ENCODE data around the gene INTS7. TPM values are rescaled to one million over a fixed set of nuclear protein-coding genes. Genes with fewer than 3 reads are reported as not detected.
A peak's percentile ranks its signal among the peaks of the same experiment; 100 is the strongest.

INTS7 gene
- total and polyA plus RNA-seq, 8 donors, result 18.9 to 28.7 (median 22.1) TPM

DNA sequence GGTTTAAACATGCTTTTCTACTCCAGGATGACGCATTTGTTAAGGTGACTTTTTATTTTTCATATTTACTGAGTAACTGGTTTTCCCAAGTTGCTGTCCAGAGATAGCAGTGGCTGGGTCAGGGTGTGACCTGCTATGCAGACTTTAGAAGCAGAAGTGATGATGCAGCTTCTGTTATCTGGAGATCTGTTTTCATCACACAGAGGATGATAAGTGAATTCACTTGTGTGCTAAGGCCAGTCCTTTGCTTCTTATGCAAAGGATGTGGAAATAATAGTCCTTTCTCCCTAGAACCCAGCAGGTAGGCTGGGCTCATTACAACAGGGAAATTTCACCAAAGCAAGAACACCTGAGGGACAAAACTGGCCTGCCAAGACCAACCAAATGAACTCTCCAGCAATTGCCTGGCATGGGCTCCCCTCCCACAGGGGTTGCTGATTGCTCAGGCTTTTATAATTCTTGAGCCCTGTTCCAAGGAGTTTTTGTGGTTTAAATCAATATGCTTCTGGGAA lies 107.0 kb downstream of the INTS7 start:
- ATAC-seq, result peak; percentile 89
- peak in 2 of 4 donors; percentile 61 to 68 for DNase-seq

DNA sequence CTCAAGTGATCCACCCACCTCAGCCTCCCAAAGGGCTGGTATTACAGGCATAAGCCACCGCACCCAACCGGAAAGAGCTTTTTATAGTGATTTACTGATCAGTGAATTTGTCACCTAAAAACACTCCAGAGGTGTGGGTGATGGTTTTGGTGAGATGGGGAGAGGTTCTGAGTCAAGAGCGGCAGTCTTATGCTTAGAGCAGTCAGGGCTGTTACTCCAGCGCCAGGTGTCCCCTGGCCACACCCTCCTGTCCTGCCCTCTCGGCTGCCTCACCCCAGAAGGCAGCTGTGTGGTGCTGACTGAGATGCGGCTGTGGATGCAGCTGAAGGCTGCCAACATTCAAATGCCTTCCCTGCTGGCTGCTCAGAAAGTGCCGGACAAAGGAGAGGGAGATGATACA lies 110.3 kb downstream of the INTS7 start:
- no peaks in the 10 kb centered on the region for H3K27me3 ChIP-seq
- H3K9me3 ChIP-seq, result no peaks in the 10 kb centered on the region
- H3K4me1 ChIP-seq, result peaks cover 15 to 21% of the 10 kb centered on the region in 2 donors
- no peak for DNase-seq
- intact Hi-C loops (cut with DNase I), result no loop called here
- TF ChIP-seq, protein P1, sequence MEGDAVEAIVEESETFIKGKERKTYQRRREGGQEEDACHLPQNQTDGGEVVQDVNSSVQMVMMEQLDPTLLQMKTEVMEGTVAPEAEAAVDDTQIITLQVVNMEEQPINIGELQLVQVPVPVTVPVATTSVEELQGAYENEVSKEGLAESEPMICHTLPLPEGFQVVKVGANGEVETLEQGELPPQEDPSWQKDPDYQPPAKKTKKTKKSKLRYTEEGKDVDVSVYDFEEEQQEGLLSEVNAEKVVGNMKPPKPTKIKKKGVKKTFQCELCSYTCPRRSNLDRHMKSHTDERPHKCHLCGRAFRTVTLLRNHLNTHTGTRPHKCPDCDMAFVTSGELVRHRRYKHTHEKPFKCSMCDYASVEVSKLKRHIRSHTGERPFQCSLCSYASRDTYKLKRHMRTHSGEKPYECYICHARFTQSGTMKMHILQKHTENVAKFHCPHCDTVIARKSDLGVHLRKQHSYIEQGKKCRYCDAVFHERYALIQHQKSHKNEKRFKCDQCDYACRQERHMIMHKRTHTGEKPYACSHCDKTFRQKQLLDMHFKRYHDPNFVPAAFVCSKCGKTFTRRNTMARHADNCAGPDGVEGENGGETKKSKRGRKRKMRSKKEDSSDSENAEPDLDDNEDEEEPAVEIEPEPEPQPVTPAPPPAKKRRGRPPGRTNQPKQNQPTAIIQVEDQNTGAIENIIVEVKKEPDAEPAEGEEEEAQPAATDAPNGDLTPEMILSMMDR (IDR thresholded peaks at IDR 0.05), result no peak
- no peak for ATAC-seq
- no peaks in the 10 kb centered on the region for H3K36me3 ChIP-seq
- no peak overlapping the region for H3K4me3 ChIP-seq
- H3K27ac ChIP-seq, result no peak overlapping the region

More for the DNA sequence above, 107.0 kb downstream of the INTS7 start:
- Histone ChIP-seq H3K4me3 (no peak overlapping the region), H3K4me1 (peaks cover 10 to 36% of the 10 kb centered on the region in 2 donors), H3K36me3 (no peaks in the 10 kb centered on the region), H3K27ac (peak overlapping the region; percentile 44 to 76), H3K9me3 (no peaks in the 10 kb centered on the region), H3K27me3 (peaks cover 0 to 16% of the 10 kb centered on the region in 2 donors)
- intact Hi-C loops (cut with DNase I), result no loop called here
- TF ChIP-seq, protein P1 (IDR thresholded peaks at IDR 0.05), result no peak

DNA sequence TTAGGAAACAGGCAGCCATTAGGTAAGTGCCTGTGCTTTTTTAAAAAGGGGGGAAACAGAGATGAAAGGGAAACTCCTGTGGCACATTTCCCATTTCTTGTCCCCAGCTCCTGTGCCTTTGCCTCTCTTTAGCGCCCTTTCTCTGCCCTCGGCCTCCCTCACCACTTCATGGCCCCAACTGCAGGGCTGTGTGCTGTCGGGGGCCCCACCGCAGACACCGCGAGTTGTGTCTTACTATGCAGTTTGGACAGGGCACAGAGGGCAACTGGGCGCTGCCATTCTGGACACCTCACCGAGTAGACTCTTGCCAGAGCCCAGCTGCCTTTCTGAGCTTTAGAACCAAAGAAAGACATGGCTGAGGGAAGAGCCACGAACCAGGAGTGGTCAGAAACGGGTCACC lies 111.1 kb downstream of the INTS7 start:
- Histone ChIP-seq H3K27me3 (no peaks in the 10 kb centered on the region), H3K9me3 (no peaks in the 10 kb centered on the region), H3K4me3 (no peak overlapping the region), H3K27ac (no peak overlapping the region), H3K4me1 (peaks cover 13% of the 10 kb centered on the region in 2 donors), H3K36me3 (no peaks in the 10 kb centered on the region)
- intact Hi-C loops (cut with DNase I), result no loop called here
- TF ChIP-seq, protein P1 (IDR thresholded peaks at IDR 0.05), result no peak
- DNase-seq, result no peak
- ATAC-seq, result no peak

DNA sequence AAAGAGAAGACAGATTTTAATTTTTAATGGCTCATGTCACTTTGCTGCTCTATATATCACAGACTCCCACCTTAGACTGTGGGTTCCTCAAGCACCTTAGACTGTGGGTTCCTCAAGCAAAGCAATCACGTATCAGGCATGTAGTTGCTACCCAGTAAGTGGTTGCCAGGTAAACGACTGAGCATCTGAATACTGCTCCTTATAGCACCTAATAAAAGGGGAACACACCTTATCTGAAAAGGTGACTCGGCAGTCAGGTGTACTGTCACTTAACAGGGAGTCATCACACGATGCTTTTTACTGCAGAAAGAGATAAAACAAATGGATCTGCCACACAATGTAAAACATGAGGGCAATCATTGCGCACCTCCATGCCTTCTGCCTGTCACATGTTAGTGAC lies 112.3 kb downstream of the INTS7 start:
- intact Hi-C loops (cut with DNase I), result no loop called here
- Histone ChIP-seq H3K9me3 (no peaks in the 10 kb centered on the region), H3K36me3 (no peaks in the 10 kb centered on the region), H3K27me3 (no peaks in the 10 kb centered on the region), H3K27ac (no peak overlapping the region), H3K4me3 (no peak overlapping the region), H3K4me1 (peaks cover 2 to 9% of the 10 kb centered on the region in 2 donors)
- no peak for DNase-seq
- ATAC-seq, result no peak
- TF ChIP-seq, protein P1 (IDR thresholded peaks at IDR 0.05), result no peak

DNA sequence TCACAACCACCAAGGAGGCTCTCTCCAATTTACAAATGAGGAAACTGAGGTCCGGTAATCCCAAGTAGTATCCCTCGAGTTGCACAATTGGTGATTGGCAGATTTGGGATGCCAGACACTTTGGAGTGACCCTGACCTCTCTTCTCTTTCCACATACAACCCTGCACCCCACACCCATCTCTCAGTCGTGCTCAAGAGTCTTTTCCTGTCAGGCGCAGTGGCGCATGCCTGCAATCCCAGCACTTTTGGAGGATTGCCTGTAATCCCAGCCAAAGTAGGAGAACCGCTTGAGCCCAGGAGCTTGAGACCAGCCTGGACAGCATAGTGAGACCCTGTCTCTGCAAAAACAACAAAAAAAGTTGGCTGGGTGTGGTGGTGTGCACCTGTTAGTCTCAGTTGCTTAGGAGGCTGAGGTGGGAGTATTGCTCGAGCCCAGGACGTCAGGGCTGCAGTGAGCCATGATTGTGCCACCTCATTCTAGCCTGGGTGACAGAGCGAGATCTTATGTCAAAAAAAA lies 113.7 kb downstream of the INTS7 start:
- peaks cover 0 to 6% of the 10 kb centered on the region in 2 donors for H3K4me1 ChIP-seq
- DNase-seq, result no peak
- H3K9me3 ChIP-seq, result no peaks in the 10 kb centered on the region
- intact Hi-C loops (cut with DNase I), result no loop called here
- H3K36me3 ChIP-seq, result no peaks in the 10 kb centered on the region
- TF ChIP-seq, protein P1 (IDR thresholded peaks at IDR 0.05), result no peak
- H3K27me3 ChIP-seq, result no peaks in the 10 kb centered on the region
- H3K4me3 ChIP-seq, result no peak overlapping the region
- ATAC-seq, result no peak
- no peak overlapping the region for H3K27ac ChIP-seq
